Lower leg skin (tissue), 4 donors: ENCODE data around the gene PEX14. TPM values are rescaled to one million over a fixed set of nuclear protein-coding genes. Genes with fewer than 3 reads are reported as not detected.

Experiments used
- DNase-seq, 2 donors: peaks; one replicate each; pipeline ENCODE4 v3.0.0-alpha.2; 2019; ENCODE audit warnings: low spot score in 2 of 2
- H3K4me3 ChIP-seq: fragments of 200-600 bp; sonication (generic); 2 replicates; pipeline ENCODE4 v1.5.1; 2017; ENCODE audit warnings: mild to moderate bottlenecking, low read depth; ENCODE audit not compliant: poor library complexity, severe bottlenecking
- CTCF ChIP-seq, 3 donors: fragments of 450-650 bp; IDR thresholded peaks; one replicate each; pipeline ENCODE4 v1.5.1; 2016; ENCODE audit warnings: antibody characterized with exemption in 3 of 3, mild to moderate bottlenecking in 3 of 3, moderate library complexity in 2 of 3
- POLR2A ChIP-seq, 2 donors: fragments of 450-650 bp; IDR thresholded peaks; one replicate each; pipeline ENCODE4 v1.6.1; 2016 to 2017; ENCODE audit warnings: antibody characterized with exemption in 2 of 2, mild to moderate bottlenecking in 1 of 2, moderate library complexity in 1 of 2
- WGBS, 2 donors: methylation state at CpG; one replicate each; pipeline ENCODE4 v1.1.5; 2018; 5-methylcytosine and 5-hydroxymethylcytosine counted together
- intact Hi-C: fragments of 100-400 bp; cut with DNase I; formaldehyde crosslinking; loops from one replicate; pipeline ENCODE4 v1.15.0; 2023; ENCODE audit warnings: low total_unique reads
- total RNA-seq, 4 donors: library from RNA; depleted of rRNA; stranded (reverse); fragments of >200 nt; gene quantifications; one replicate each; pipeline ENCODE4 v1.1.0, GENCODE V29; 2016

The PEX14 gene
- total RNA-seq, 4 donors from 2014 or later = 14.1 to 22.8 (median 18.9) TPM

DNA sequence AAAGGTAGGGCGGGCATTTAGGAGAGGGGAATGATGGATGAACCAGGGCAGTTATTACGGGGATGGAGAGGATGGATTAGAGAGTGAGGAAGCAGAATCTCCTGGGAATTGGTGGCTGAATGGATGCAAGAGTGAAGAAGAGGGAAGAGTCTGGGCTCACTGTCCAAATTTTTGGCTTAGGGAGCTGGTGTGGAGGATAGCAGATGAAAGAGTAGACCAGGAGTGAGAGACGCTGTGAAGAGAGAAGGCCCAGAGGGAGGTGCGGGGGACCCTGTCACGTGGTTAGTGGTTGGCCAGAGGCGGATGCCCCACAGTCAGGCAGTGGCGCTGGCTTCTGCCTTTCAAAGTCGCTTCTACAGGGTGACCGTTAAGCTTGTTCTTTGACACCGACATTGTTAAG lies 78.4 kb downstream of the PEX14 start:
- 83 to 90% methylated on average over 10 of the region's 10 CpGs for WGBS, 2 donors
- no peak for TF ChIP-seq POLR2A (IDR thresholded peaks at IDR 0.05)
- no peak for TF ChIP-seq CTCF (IDR thresholded peaks at IDR 0.05)
- H3K4me3 ChIP-seq = no peak overlapping the region
- intact Hi-C loops = no loop called here
- DNase-seq = no peak

DNA sequence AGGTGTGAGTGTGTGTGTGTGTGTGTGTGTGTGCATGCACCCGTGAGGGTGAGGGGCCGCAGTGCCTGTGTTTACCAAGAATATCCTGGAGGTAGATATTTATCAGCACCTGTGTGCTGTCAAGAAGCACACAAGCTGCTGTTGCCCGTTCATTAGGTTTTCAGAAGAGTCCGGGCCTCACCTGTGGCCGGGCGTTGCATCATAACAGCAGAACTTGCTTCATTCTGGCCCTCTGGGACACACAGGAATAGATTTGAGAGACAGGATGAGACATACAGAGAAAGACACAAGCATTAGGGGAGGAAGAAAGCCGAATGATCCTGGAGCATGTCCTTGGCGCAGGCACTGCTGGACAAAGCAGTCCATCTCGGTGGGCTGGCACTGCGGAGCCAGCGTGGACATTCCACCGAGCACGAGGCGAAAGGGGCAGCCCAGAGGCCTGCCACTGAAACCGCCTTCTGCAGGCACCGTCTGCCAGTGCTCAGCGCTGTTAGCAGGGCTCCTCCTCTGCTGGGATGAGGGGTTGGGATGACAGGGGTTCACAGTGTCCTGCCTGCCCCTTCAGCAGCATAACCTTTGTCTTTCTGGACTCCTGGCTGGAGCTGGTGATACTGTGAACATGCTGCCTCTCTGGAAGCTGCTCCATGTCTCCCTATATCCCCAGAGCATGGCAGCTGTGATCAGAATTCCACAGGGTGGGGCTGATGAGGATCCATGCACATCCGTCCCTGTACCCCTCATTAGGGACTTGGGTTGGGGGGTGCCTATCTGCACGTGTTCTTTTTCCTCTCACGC lies 81.1 kb downstream of the PEX14 start:
- WGBS, 2 donors = 78 to 83% methylated on average over 20 of the region's 20 CpGs
- intact Hi-C loops = no loop called here
- no peak for DNase-seq
- H3K4me3 ChIP-seq = no peak overlapping the region
- no peak for TF ChIP-seq CTCF (IDR thresholded peaks at IDR 0.05)
- TF ChIP-seq POLR2A (IDR thresholded peaks at IDR 0.05) = no peak

GRCh38 chr1:10556430-10557005 lies 81.8 kb downstream of the PEX14 start:
- intact Hi-C loops = no loop called here
- no peak for DNase-seq
- 88 to 94% methylated on average over 9 of the region's 9 CpGs for WGBS, 2 donors
- no peak overlapping the region for H3K4me3 ChIP-seq
- TF ChIP-seq POLR2A (IDR thresholded peaks at IDR 0.05) (no peak), CTCF (IDR thresholded peaks at IDR 0.05) (no peak)

DNA sequence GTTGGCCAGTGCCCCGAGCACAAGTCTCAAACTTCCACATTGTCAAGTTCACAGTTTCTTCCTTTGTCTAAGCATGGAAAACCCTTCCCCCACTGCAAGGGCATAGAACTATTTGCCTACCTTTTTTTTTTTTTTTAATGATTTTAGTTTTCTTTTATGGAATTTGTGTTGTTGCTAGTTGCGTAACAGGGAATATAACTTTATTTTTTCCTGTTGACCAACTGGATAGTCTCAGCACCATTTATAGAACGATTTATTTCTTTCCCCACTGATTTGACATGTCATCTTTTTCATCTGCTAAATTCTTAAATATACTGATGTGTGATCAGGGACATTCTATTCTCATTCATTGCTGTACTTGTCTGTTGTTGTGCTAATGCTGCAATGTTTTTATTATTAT lies 83.0 kb downstream of the PEX14 start:
- 88 to 93% methylated on average over 3 of the region's 3 CpGs for WGBS, 2 donors
- no peak overlapping the region for H3K4me3 ChIP-seq
- intact Hi-C loops = no loop called here
- TF ChIP-seq CTCF (IDR thresholded peaks at IDR 0.05) = no peak
- TF ChIP-seq POLR2A (IDR thresholded peaks at IDR 0.05) = no peak
- no peak for DNase-seq

GRCh38 chr1:10559386-10559785 lies 84.6 kb downstream of the PEX14 start:
- no peak for DNase-seq
- 95% methylated on average over 8 of the region's 8 CpGs for WGBS, 2 donors
- intact Hi-C loops = no loop called here
- TF ChIP-seq CTCF (IDR thresholded peaks at IDR 0.05) (no peak), POLR2A (IDR thresholded peaks at IDR 0.05) (no peak)
- no peak overlapping the region for H3K4me3 ChIP-seq
